D721Med (cell line): ENCODE data around the gene PTPN7.

Experiments
- DNase-seq: peaks from one replicate; pipeline ENCODE4 v3.0.0; 2011; ENCODE audit warnings: low spot score; ENCODE audit not compliant: insufficient read length
- FAIRE-seq: peaks from 2 replicates; lab custom pipeline; 2011; peaks lifted over from hg19 to GRCh38; lab: Jason Lieb, UNC
- TF ChIP-seq, protein P1 (sequence below): IDR thresholded peaks from 2 replicates; pipeline ENCODE4 v1.5.1; 2012; ENCODE audit warnings: mild to moderate bottlenecking, control low read depth; ENCODE audit not compliant: insufficient read depth; ENCODE audit errors: missing control alignments

The PTPN7 gene

DNA sequence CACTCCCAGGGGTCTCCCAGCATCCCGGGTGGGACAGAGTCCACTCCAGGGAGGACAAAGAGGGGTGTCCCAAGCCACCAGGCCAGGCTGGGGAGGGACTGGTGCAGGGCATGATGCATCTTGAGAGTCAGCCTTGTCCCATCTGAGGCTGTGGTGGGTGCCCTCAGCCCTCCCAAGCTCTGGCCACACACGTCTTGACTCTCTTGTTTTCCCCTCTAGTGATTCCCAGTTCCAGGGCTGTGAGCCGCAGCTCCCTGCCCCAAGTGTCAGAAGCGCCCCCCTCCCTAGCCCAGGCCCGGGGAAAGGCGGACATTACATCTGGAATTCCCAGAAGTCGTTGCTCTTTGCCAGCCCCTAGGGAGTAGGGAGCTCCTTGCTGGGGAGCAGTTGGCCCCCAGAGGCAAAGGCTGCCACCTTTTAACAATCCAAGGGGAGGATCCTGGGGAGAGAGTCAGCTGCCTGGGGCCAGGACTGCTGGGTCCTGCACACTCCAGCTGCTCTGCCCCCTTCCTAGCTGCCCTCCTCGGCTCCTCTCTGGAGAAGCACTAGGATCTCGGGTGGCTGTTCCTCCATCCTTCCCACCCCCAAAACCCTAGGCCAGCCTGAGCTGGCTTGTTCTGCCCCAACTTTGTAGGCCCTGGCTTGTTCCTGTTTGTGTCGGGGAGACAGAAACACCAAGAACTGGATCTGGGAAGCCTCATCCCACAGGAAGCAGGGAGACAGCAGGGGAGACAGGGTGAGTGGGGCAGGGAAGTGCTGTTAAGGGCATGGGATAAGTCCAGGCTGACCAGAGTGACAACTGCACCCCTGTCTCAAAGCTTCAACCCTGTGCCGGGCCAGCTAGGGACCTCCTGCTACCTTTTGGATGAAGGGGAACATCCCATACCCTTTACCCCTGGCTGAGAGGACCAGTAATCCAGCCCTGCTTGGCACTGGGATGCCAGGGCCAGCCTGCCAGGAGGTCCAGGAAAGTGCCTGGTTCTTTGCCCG is 3.2 kb upstream of the PTPN7 start:
- no peak for DNase-seq
- no peak for FAIRE-seq
- TF ChIP-seq, protein P1, sequence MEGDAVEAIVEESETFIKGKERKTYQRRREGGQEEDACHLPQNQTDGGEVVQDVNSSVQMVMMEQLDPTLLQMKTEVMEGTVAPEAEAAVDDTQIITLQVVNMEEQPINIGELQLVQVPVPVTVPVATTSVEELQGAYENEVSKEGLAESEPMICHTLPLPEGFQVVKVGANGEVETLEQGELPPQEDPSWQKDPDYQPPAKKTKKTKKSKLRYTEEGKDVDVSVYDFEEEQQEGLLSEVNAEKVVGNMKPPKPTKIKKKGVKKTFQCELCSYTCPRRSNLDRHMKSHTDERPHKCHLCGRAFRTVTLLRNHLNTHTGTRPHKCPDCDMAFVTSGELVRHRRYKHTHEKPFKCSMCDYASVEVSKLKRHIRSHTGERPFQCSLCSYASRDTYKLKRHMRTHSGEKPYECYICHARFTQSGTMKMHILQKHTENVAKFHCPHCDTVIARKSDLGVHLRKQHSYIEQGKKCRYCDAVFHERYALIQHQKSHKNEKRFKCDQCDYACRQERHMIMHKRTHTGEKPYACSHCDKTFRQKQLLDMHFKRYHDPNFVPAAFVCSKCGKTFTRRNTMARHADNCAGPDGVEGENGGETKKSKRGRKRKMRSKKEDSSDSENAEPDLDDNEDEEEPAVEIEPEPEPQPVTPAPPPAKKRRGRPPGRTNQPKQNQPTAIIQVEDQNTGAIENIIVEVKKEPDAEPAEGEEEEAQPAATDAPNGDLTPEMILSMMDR: no peak

DNA sequence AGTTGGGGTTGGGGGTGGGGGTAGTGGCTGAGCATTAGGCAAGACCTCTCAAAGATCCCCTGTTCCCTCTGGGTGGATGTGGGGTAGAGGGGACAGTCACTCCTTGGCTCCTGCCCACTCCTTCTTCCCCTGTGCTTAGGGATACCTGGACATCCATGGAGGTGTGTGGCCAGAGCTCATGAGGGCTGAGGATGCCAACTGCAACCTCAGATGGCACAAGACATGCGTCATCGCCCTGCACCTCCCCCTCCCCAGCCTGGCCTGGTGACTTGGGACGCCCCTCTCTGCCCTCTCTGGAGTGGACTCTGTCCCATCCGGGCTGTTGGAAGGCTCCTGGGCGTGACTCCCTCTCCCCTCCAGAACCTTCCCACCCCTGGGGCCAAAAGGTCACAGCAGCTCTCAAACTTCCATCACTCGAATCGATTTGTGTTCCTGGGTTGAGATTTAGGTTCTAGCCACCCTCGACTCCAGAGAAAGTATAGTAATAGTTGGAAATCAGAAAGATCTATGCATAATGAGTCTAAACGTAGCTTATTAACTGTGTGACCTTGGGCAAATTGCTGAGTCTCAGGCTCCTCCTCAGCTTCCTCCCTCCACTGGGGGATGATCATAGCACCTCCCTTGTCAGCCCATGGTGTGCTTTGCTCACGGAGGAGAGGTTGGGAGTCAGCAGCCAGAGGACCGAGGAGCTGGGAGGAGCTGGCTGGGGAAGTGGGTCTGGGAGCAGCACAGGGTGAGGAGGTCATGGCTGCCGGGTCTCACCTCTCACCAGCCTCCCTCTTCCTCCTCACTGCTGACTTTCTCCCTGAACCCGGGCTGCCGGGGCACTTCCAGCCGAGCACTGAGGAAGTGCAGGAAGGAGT is 2.2 kb upstream of the PTPN7 start:
- TF ChIP-seq, protein P1: no peak
- DNase-seq (no peak), FAIRE-seq (no peak)

DNA sequence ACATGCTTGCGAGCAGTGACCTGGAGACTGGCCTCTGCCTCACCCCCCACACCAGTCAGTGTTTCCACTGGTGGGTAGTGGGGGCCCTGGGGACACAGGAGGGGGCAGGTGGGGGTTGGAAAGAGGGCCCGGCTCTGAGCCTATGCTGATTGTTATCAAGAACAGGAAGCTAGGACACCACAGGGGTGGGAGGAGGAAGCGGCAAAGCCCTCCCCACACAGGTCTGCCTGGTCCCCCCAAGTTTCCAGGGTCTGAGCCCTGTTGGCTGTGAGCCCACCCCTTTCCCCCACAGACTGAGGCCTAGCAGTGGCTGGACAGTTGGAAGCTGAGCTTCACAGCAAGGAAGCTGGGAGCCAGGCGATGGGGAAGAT is 1.6 kb upstream of the PTPN7 start:
- TF ChIP-seq, protein P1: no peak
- no peak for DNase-seq
- FAIRE-seq: no peak

DNA sequence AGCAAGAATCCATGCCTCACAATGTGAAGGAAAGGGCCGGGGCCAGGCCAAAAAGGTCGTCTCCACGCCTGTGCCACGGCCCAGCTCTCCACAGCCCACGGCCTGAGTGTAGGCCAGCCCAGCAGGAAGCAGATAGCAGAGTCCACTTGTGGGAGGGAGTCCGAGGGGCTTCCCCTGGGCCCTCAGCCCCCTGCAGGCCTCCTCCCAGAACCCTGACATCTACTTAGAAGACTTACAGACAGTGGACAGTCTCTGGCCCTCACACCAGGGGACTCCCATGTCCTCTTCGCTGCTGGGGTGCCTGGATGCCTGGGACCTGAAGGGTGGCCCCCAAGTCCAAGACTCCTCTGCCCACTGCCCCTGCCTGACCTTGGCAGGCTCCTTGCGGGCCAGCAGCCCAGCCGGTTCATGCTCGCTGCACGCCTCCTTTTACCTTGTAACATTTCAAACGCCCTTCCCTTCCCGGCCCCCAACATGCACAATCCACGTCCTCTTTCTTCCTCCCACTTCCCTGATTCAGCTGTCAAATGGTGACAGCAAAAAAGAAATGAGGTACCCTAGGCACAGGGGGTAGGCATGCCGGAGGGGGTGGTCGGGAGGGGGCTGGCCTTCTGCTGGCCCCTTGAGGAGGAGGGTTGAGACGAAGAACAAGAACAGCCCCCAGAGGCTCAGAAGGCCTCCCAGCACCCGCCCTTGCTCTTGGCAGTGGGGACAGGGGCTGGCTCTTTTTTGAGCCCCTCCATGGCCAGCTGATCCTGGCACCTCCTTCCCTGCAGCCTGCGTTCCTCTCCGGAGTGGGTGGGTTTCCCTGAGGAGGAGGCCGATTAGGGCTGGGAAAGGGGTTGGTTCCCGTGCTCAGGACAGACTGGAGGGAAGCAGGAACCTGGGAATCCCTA is 997 bp upstream of the PTPN7 start:
- TF ChIP-seq, protein P1: no peak
- FAIRE-seq (no peak), DNase-seq (no peak)

DNA sequence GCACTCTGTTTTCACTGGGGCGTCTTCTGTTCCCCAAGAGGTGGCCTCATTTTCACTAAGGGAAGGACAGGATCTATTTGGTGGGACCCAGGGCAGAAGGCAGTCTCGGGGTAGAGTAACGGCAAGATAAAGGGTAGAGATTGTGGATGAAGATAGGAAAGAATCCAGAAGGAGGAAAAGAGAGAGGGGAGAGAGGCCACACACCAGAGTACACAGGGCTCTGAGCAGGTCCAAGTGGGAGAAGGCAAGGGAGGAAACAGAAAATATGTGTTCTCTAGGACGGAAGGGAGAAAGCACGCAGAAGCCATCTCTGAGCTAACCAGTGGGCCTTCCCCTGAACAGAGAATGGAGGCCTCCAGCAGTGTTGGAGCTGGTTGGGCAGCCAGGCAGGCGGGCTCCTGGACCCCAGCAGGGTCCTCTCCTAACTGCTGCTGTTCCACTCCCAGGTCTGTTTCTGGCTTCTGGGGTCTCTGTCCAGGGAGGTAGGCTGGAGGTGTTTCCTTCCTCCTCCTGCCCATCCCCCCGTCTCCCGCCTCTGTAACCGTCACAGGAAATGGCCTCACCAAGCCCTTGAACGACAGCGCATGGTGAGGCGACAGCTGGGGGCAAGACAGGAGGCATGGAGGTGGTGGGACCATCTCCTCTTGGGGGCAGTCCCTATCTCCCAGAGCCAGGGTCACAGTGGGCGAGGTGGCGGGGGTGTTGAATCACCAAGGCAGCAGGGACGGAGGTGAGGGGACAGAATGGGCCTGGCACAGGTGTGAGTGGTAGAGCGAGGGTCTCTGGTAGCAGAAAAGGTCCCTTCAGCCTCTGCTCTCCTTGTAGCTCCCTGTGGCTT is 649 bp downstream of the PTPN7 start:
- TF ChIP-seq, protein P1: no peak
- no peak for FAIRE-seq
- no peak for DNase-seq
